NCI-H146 treated with DMSO at 0.1 percent for 48 hours (cell line): ENCODE results near the gene CCDC27.

Experiments
- DNase-seq: peaks from one replicate; lab custom pipeline; 2025; ENCODE audit not compliant: unreplicated experiment; lab: John Stamatoyannopoulos, UW

Gene CCDC27

GRCh38 chr1:3717715-3718601, 34.3 kb upstream of the CCDC27 start:
- DNase-seq: no peak

- DNase-seq: no peak
Observed at GRCh38 chr1:3718764-3719163, 33.5 kb upstream of the CCDC27 start.

- DNase-seq: no peak
Observed at GRCh38 chr1:3721955-3722465, 30.2 kb upstream of the CCDC27 start.

GRCh38 chr1:3722846-3723245, 29.4 kb upstream of the CCDC27 start:
- no peak for DNase-seq

- DNase-seq: peak; percentile 1
Observed at GRCh38 chr1:3724416-3725030, 27.7 kb upstream of the CCDC27 start.

- no peak for DNase-seq
Observed at GRCh38 chr1:3725366-3725765, 26.9 kb upstream of the CCDC27 start.

- no peak for DNase-seq
Observed at GRCh38 chr1:3727042-3727824, 25.0 kb upstream of the CCDC27 start.

GRCh38 chr1:3727825-3728776, 24.1 kb upstream of the CCDC27 start:
- DNase-seq: no peak

GRCh38 chr1:3729594-3730542, 22.4 kb upstream of the CCDC27 start:
- DNase-seq: no peak

GRCh38 chr1:3730543-3731247, 21.6 kb upstream of the CCDC27 start:
- DNase-seq: no peak

GRCh38 chr1:3731583-3732433, 20.4 kb upstream of the CCDC27 start:
- no peak for DNase-seq

GRCh38 chr1:3732434-3733093, 19.7 kb upstream of the CCDC27 start:
- no peak for DNase-seq

- no peak for DNase-seq
Observed at GRCh38 chr1:3733094-3733882, 19.0 kb upstream of the CCDC27 start.

GRCh38 chr1:3733883-3734589, 18.2 kb upstream of the CCDC27 start:
- no peak for DNase-seq

GRCh38 chr1:3734602-3735001, 17.6 kb upstream of the CCDC27 start:
- no peak for DNase-seq
